Neural cell (in vitro differentiated cells): ENCODE measurements around the gene RERE. TPM values are rescaled to one million over a fixed set of nuclear protein-coding genes. Genes with fewer than 3 reads are reported as not detected.

ENCODE experiments used
- H2AFZ ChIP-seq: fragments of 200-600, 300-800 bp; sonication (generic), shearing (Covaris generic); 2 replicates; pipeline ENCODE4 v1.6.0; 2014; ENCODE audit warnings: low read depth, mild to moderate bottlenecking, antibody characterized with exemption, low read length, moderate library complexity
- H3F3A ChIP-seq: fragments of 200-600 bp; shearing (Covaris generic); 2 replicates; pipeline ENCODE4 v1.6.1; 2016; ENCODE audit warnings: mild to moderate bottlenecking, moderate library complexity, mixed read lengths, antibody characterized with exemption, low read length; ENCODE audit not compliant: insufficient read depth, poor library complexity, severe bottlenecking
- H3K27ac ChIP-seq: fragments of 200-600, 300-800 bp; sonication (generic), shearing (Covaris generic); 2 replicates; pipeline ENCODE4 v1.5.1; 2014; ENCODE audit warnings: mild to moderate bottlenecking, low read length, moderate library complexity
- H3K27me3 ChIP-seq: fragments of 300-800, 200-600 bp; sonication (generic), shearing (Covaris generic); 2 replicates; pipeline ENCODE4 v1.6.0; 2014; ENCODE audit warnings: mild to moderate bottlenecking, low read depth, low read length, moderate library complexity; ENCODE audit not compliant: insufficient read depth
- H3K36me3 ChIP-seq: fragments of 300-800, 200-600 bp; sonication (generic), shearing (Covaris generic); 2 replicates; pipeline ENCODE4 v1.5.1; 2014; ENCODE audit warnings: mild to moderate bottlenecking, antibody characterized with exemption, low read length, moderate library complexity; ENCODE audit not compliant: insufficient read depth
- H3K4me2 ChIP-seq: fragments of 300-800, 200-600 bp; sonication (generic), shearing (Covaris generic); 2 replicates; pipeline ENCODE4 v1.6.0; 2014; ENCODE audit warnings: mild to moderate bottlenecking, low read length
- H3K4me3 ChIP-seq: fragments of 300-800, 200-600 bp; sonication (generic), shearing (Covaris generic); 2 replicates; pipeline ENCODE4 v1.5.1; 2014; ENCODE audit warnings: mild to moderate bottlenecking, low read length, moderate library complexity
- H3K79me2 ChIP-seq: fragments of 200-600 bp; shearing (Covaris generic); replicated peaks from 2 replicates; pipeline ENCODE4 v1.6.0; 2014; ENCODE audit warnings: mild to moderate bottlenecking, low read length, moderate library complexity; ENCODE audit not compliant: insufficient read depth
- H3K9ac ChIP-seq: fragments of 300-800, 200-600 bp; sonication (generic), shearing (Covaris generic); 2 replicates; pipeline ENCODE4 v1.6.1; 2016; ENCODE audit warnings: mild to moderate bottlenecking, low read length, mixed read lengths
- H3K9me2 ChIP-seq: fragments of 200-600 bp; shearing (Covaris generic); 2 replicates; pipeline ENCODE4 v1.6.1; 2016; ENCODE audit warnings: mild to moderate bottlenecking, low read length, mixed read lengths; ENCODE audit not compliant: insufficient read depth
- H3K9me3 ChIP-seq: fragments of 200-600, 300-800 bp; sonication (generic), shearing (Covaris generic); 2 replicates; pipeline ENCODE4 v1.6.1; 2016; ENCODE audit warnings: mild to moderate bottlenecking, mixed run types, low read length, moderate library complexity, mixed read lengths
- H4K20me1 ChIP-seq: fragments of 200-600 bp; shearing (Covaris generic); 2 replicates; pipeline ENCODE4 v1.6.1; 2016; ENCODE audit warnings: mild to moderate bottlenecking, mixed run types; ENCODE audit not compliant: insufficient read depth
- CTCF ChIP-seq: fragments of 450-650 bp; IDR thresholded peaks from 2 replicates; pipeline ENCODE4 v1.5.1; 2014; ENCODE audit warnings: antibody characterized with exemption, mild to moderate bottlenecking, moderate library complexity; ENCODE audit not compliant: poor library complexity, severe bottlenecking
- EP300 ChIP-seq: fragments of 450-650 bp; conservative IDR thresholded peaks from 2 replicates; pipeline ENCODE4 v1.6.1; 2014; ENCODE audit warnings: antibody characterized with exemption, mild to moderate bottlenecking, moderate library complexity; ENCODE audit not compliant: poor library complexity, severe bottlenecking
- EZH2 ChIP-seq: fragments of 200-600, 300-800 bp; shearing (Covaris generic), sonication (generic); IDR thresholded peaks from 2 replicates; pipeline ENCODE4 v1.6.1; 2014; ENCODE audit warnings: antibody characterized with exemption, low read length, borderline replicate concordance, mild to moderate bottlenecking; ENCODE audit not compliant: insufficient read depth, poor library complexity, severe bottlenecking
- MXI1 ChIP-seq: fragments of 450-650 bp; conservative IDR thresholded peaks from 2 replicates; pipeline ENCODE4 v1.6.1; 2014; ENCODE audit warnings: antibody characterized with exemption, mild to moderate bottlenecking; ENCODE audit not compliant: poor library complexity, severe bottlenecking
- POLR2AphosphoS5 ChIP-seq: IDR thresholded peaks from 2 replicates; pipeline ENCODE4 v1.6.1; 2012
- RAD21 ChIP-seq: fragments of 450-650 bp; conservative IDR thresholded peaks from 2 replicates; pipeline ENCODE4 v1.6.1; 2014; ENCODE audit warnings: antibody characterized with exemption, mild to moderate bottlenecking, moderate library complexity
- REST ChIP-seq: IDR thresholded peaks from 2 replicates; pipeline ENCODE4 v1.6.1; 2012; ENCODE audit warnings: borderline replicate concordance
- SMC3 ChIP-seq: fragments of 450-650 bp; conservative IDR thresholded peaks from 2 replicates; pipeline ENCODE4 v1.6.1; 2014; ENCODE audit warnings: antibody characterized with exemption, mild to moderate bottlenecking, moderate library complexity; ENCODE audit not compliant: poor library complexity
- TAF1 ChIP-seq: IDR thresholded peaks from 2 replicates; pipeline ENCODE4 v1.6.1; 2012; ENCODE audit warnings: low read depth
- polyA plus RNA-seq: library from polyadenylated mRNA; depleted of rRNA; stranded (reverse); fragments of >200 nt; gene quantifications from 2 replicates; pipeline ENCODE4 v1.2.3, GENCODE V29; 2014

RERE gene
- polyA plus RNA-seq, 1 donor from 2014 or later, result 21.0 TPM

- Histone ChIP-seq H3K9me3 (no peaks in the 10 kb centered on the region), H3K4me2 (no peak overlapping the region), H3K9me2 (no peaks in the 10 kb centered on the region), H2AFZ (no peak overlapping the region), H3K9ac (no peak overlapping the region), H3K27ac (no peak overlapping the region), H3F3A (no peaks in the 10 kb centered on the region), H3K27me3 (no peaks in the 10 kb centered on the region), H3K36me3 (no peaks in the 10 kb centered on the region), H3K4me3 (no peak overlapping the region), H3K79me2 (peaks cover 10% of the 10 kb centered on the region), H4K20me1 (no peaks in the 10 kb centered on the region)
- TF ChIP-seq EZH2 (no peak), POLR2AphosphoS5 (no peak)
Measured at GRCh38 chr1:8483586-8483985, 333.9 kb downstream of the RERE start.

GRCh38 chr1:8482979-8483381 lies 334.5 kb downstream of the RERE start:
- H3K4me2 ChIP-seq, result no peak overlapping the region
- no peak overlapping the region for H2AFZ ChIP-seq
- peaks cover 10% of the 10 kb centered on the region for H3K79me2 ChIP-seq
- no peaks in the 10 kb centered on the region for H3K9me3 ChIP-seq
- no peak overlapping the region for H3K9ac ChIP-seq
- H3K27me3 ChIP-seq, result no peaks in the 10 kb centered on the region
- H3K36me3 ChIP-seq, result no peaks in the 10 kb centered on the region
- no peak overlapping the region for H3K4me3 ChIP-seq
- no peaks in the 10 kb centered on the region for H3F3A ChIP-seq
- no peaks in the 10 kb centered on the region for H3K9me2 ChIP-seq
- H4K20me1 ChIP-seq, result no peaks in the 10 kb centered on the region
- no peak overlapping the region for H3K27ac ChIP-seq
- no peak for TF ChIP-seq EZH2
- TF ChIP-seq EP300, result no peak
- no peak for TF ChIP-seq POLR2AphosphoS5
- TF ChIP-seq CTCF, result no peak
- TF ChIP-seq SMC3, result no peak
- TF ChIP-seq TAF1, result no peak
- no peak for TF ChIP-seq REST
- no peak for TF ChIP-seq RAD21
- TF ChIP-seq MXI1, result no peak
